Body of pancreas (tissue), 4 donors: Measurements from ENCODE around the gene HCN3.
"Not testable (repeated sequence)": the region's sequence is repeated elsewhere in the genome, so short reads cannot be mapped to it uniquely, and the experiment has no call there.

ENCODE experiments used
- CTCF ChIP-seq, 7 experiments: fragments of 450-650 bp in 4 of 7; fragments of 200-600 bp in 3 of 7; sonication (generic) in 3 of 7; IDR thresholded peaks; one replicate each; pipeline ENCODE4 v1.5.1; 2016 to 2019; ENCODE audit warnings: antibody characterized with exemption in 7 of 7
- POLR2A ChIP-seq, 3 donors: fragments of 450-650 bp; IDR thresholded peaks; one replicate each; pipeline ENCODE4 v1.6.1; 2016; ENCODE audit warnings: antibody characterized with exemption in 3 of 3, mild to moderate bottlenecking in 2 of 3

GRCh38 chr1:155233502-155233901, 43.8 kb upstream of the HCN3 start:
- not testable (repeated sequence) for TF ChIP-seq CTCF, POLR2A (IDR thresholded peaks at IDR 0.05)
